Measurements from ENCODE around the gene TLX2.

TLX2 gene

DNA sequence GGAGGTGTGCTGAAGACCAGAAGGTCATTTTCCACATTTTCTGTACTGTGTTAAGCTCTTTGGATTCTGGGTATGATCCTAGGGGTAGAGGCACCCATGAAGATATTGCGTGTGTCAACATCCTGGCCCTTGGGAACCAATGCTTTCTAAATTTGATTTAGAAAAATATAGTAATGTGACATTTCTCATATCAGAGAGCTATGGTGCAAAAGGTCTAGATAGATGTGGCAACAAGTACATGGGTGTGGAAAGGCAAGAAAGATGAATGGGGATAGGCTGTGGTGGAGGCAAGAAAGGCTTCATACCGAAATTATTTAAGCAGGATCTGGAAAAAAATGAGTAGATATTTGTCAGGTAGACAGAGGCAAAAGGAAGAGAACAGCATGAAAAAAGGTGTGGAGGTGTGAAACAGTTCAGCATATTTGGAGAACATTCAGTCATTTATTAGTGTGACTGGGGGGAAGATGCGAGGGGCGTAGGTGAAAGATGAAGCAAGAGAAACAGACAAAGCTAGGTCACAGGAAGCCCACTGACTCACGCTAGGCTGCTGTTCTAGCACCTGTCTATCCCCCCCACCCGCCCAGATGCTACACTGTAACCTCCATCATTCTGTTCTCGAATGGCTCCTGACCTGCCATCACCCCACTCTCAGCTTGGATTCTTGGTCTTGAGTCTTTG, 52.0 kb downstream of the TLX2 start:
- Histone ChIP-seq H3K4me1 (ENCODE audit: control insufficient read depth in 1 of 2, insufficient read depth in 2 of 2, low read length in 2 of 2) (no peaks in the 10 kb centered on the region), H3K9me3 (ENCODE audit: control insufficient read depth in 1 of 2, low read length in 2 of 2) (no peaks in the 10 kb centered on the region), H3K36me3 (ENCODE audit: control insufficient read depth in 1 of 2, insufficient read depth in 2 of 2, low read length in 2 of 2) (no peaks in the 10 kb centered on the region), H3K27ac (ENCODE audit: low read depth, low read length) (no peak overlapping the region), H3K4me3 (ENCODE audit: low read depth in 1 of 2, low read length in 2 of 2) (no peak overlapping the region), H3K9ac (ENCODE audit: low read depth in 1 of 2, low read length in 2 of 2) (no peak overlapping the region), H3K27me3 (ENCODE audit: control insufficient read depth in 1 of 2, insufficient read depth in 2 of 2, low read length in 2 of 2) (peaks cover 0 to 3% of the 10 kb centered on the region in 2 donors)

DNA sequence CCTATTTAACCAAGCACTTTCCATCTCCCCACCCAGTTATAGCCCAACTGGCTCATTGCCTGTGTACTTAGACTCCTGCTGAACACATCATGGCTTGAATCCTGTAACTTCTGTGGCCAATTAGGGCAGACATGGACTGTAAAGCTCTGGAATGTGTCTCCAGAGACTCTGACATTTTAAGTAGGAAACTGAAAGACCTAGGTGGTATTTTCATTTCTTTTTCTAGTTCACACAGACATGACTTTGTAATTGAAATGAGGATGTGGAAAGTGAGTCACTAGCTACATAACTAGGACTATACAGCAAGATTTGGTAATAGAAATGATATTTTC, 52.5 kb downstream of the TLX2 start:
- Histone ChIP-seq H3K9ac (ENCODE audit: low read depth in 1 of 2, low read length in 2 of 2) (no peak overlapping the region), H3K27ac (ENCODE audit: low read depth, low read length) (no peak overlapping the region)

More for the DNA sequence above, 52.5 kb downstream of the TLX2 start:
- H3K4me1 ChIP-seq (ENCODE audit: control insufficient read depth in 1 of 2, insufficient read depth in 2 of 2, low read length in 2 of 2) = no peaks in the 10 kb centered on the region
- no peak overlapping the region for H3K4me3 ChIP-seq (ENCODE audit: low read depth in 1 of 2, low read length in 2 of 2)
- no peaks in the 10 kb centered on the region for H3K9me3 ChIP-seq (ENCODE audit: control insufficient read depth in 1 of 2, low read length in 2 of 2)
- H3K36me3 ChIP-seq (ENCODE audit: control insufficient read depth in 1 of 2, insufficient read depth in 2 of 2, low read length in 2 of 2) = no peaks in the 10 kb centered on the region
- H3K27me3 ChIP-seq (ENCODE audit: control insufficient read depth in 1 of 2, insufficient read depth in 2 of 2, low read length in 2 of 2) = peaks cover 0 to 3% of the 10 kb centered on the region in 2 donors

Data from duodenal mucosa (tissue), 2 donors.